HUDEP-2 (cell line): ENCODE results near the gene HILPDA.

Experiments
- DNase-seq, 76 experiments: peaks; one replicate each; lab custom pipeline; 2025; ENCODE audit not compliant: unreplicated experiment in 76 of 76; lab: John Stamatoyannopoulos, UW

The HILPDA gene, protein sequence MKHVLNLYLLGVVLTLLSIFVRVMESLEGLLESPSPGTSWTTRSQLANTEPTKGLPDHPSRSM

GRCh38 chr7:128455543-128456254, at the start of gene HILPDA:
Gene HILPDA, plus strand, starts transcription at chr7:128455878. Its CDS starts 1,391 bp downstream, at chr7:128457269.
- peak in 74 of 76 experiments; percentile 33 to 93 (median 82) for DNase-seq

GRCh38 chr7:128406314-128407232, 49.1 kb upstream of the HILPDA start:
- DNase-seq: no peak

- DNase-seq: no peak
Observed at GRCh38 chr7:128407233-128407589, 48.5 kb upstream of the HILPDA start.

GRCh38 chr7:128407751-128408708, 47.6 kb upstream of the HILPDA start:
- DNase-seq: no peak

DNA sequence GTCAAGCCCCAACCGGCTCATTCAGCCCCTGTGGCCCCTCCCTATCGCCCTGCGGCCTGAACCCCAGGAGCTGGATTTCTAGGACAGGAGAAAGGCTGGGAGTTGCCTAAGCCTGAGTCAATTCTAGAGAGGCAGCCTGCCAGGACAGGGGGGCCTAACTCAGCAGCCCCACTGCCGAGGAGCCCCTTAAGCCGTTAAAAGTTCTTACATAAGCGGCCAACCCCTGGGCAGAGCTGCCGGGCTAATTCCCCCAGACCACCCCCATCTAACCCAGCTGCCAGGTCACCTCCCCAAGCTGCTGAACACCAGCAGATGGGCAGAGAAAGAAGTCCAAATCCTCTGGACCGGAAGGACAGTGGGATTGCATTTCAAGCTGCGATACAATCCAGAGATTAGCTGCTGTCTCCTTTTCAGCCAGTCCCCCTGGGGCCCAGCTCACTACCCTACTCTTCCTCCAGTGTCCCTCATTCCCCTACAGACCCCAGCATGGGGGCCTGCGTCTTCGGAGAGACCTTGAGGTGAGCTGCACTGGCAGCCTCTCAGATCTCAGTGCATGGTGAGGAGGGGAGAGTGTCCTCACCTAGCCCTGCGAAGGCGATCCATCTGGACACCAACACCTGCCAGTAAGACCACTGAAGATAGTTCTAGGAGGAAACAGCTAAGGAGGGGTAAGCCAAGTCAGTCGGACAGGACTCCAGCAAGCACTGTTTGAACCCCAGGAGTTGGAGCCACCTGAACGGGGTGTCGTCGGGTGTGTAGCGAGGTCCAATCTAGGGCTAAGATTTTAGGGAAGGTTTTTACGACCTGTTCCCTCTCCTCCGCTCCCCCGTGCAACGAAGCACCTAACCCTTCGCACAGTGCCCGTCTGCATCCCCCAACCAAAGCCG, 46.7 kb upstream of the HILPDA start:
- peak in 2 of 76 experiments; percentile 37 to 44 for DNase-seq

- peak in 66 of 76 experiments; percentile 5 to 88 (median 61) for DNase-seq
Observed at GRCh38 chr7:128409596-128410450, 45.9 kb upstream of the HILPDA start, which contains the start of gene IMPDH1. Gene IMPDH1, minus strand, starts transcription at chr7:128409982. Its CDS starts 81 bp downstream, at chr7:128409901.

- no peak for DNase-seq
Observed at GRCh38 chr7:128410451-128410753, 45.3 kb upstream of the HILPDA start.

GRCh38 chr7:128415217-128415785, 40.4 kb upstream of the HILPDA start:
- DNase-seq: no peak

- DNase-seq: no peak
Observed at GRCh38 chr7:128417071-128417470, 38.6 kb upstream of the HILPDA start.

GRCh38 chr7:128419257-128419656, 36.4 kb upstream of the HILPDA start:
- DNase-seq: no peak

- no peak for DNase-seq
Observed at GRCh38 chr7:128420773-128421172, 34.9 kb upstream of the HILPDA start.

DNA sequence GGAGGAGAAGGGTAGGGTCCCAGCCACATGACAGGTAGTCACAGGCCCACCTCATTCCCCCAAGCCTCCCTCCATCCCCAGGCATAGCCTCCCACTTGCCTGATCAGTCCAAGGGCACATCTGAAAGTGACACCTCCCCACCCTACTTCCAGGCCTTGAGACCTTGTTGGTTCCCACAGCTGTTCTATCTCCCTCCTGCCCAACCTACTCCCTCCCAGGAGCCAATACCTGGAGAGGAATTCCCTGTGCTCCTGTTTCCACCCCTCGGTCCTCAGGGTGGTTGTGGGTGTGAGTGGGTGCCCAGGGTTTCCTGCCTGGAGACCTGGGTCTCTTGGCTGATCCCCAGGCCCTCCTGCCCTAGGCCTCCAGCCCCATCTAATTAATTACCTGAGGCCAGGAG, 34.3 kb upstream of the HILPDA start:
- no peak for DNase-seq

- no peak for DNase-seq
Observed at GRCh38 chr7:128422037-128422436, 33.6 kb upstream of the HILPDA start.

- DNase-seq: no peak
Observed at GRCh38 chr7:128422842-128423241, 32.8 kb upstream of the HILPDA start.

DNA sequence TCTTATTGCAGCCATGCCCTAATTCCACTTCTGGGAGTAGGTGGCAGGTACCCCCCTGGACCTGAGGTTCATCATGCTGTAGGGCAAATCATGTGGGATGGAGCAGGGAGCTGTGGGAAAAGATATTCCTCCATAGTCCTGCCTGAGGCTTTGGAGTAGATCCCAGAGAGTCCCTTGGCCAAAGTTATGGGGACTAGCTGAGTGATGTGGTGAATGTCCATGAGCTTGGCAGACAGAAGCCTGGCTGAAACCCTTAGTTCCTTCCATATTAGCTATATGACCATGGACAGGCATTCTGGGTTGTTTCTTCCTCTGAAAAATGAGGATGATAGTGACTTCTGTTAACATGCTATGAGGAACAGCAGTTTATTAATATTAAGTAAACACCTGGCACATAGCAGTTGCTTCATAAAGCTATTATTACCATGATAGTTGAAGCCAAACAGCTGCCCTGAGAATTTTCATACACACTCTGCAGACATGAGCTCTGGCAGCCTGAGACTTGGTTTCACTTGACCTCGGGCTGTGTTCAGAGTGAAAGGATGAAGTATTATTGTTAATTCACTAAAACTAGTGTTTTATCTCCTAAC, 30.9 kb upstream of the HILPDA start:
- no peak for DNase-seq

GRCh38 chr7:128425850-128426249, 29.8 kb upstream of the HILPDA start:
- peak in 61 of 76 experiments; percentile 5 to 79 (median 48) for DNase-seq

DNA sequence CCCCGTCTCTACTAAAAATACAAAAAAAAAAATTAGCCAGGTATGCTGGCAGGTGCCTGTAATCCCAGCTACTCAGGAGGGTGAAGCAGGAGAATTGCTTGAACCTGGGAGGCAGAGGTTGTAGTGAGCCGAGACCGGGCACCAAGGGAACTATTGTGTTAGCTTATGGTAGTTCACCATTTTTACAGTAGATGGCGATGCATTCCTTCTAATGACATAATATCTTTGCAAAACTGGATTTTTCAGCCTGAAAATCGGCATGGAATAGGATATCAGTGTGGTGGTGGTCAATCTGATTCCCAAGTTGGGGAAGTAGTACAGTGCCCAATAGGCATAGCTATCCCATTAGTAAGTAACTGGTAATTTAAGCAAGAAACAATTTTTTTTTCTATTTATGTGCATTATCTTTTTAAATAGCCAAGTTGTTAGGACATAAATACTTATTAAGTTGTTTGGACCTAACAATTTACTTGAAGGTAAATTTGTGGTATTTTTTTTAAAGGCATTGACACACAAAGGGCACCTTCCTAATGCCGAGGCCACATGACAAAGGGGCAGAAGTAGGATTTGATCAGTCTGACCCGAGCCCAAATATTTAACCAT, 28.3 kb upstream of the HILPDA start:
- DNase-seq: peak in 29 of 76 experiments; percentile 6 to 62 (median 35)
